HepG2 (cell line): ENCODE measurements around the gene PIGV. TPM values are rescaled to one million over a fixed set of nuclear protein-coding genes. Genes with fewer than 3 reads are reported as not detected.
A peak's percentile ranks its signal among the peaks of the same experiment; 100 is the strongest.

Source experiments
- ATAC-seq: fragments of 200-7000 bp; cut with Tn5 transposase; 3 replicates; pipeline ENCODE4 v1.9.1; 2020; ENCODE audit warnings: mild to moderate bottlenecking, moderate library complexity
- BruUV-seq: library from RNA; stranded (reverse); fragments of 400-500 nt; replicated peaks from 2 replicates; lab custom pipeline; 2021; lab: Mats Ljungman, UMichigan
- CTCF ChIA-PET: fragments of 300-600 bp; formaldehyde crosslinking; extraction: SDS; loops from one replicate; lab custom pipeline; 2021; ENCODE audit warnings: low total read pairs, inconsistent platforms, low intra/inter-chr PET ratio; lab: Yijun Ruan, JAX
- POLR2A ChIA-PET: fragments of 350-600 bp; sonication (Branson Sonifier 250); formaldehyde crosslinking; loops from one replicate; lab custom pipeline; 2020; ENCODE audit warnings: antibody characterized with exemption, inconsistent platforms; lab: Yijun Ruan, JAX
- DNase-seq: peaks from one replicate; pipeline ENCODE4 v3.0.0-alpha.2; 2015; ENCODE audit warnings: low spot score
- FAIRE-seq: peaks from 3 replicates; lab custom pipeline; 2011; peaks lifted over from hg19 to GRCh38; lab: Jason Lieb, UNC
- H2AFZ ChIP-seq: one replicate; pipeline ENCODE4 v1.6.1; 2011; ENCODE audit warnings: low read length, inconsistent platforms
- H3K27ac ChIP-seq: fragments of 300-600 bp; 3 replicates; pipeline ENCODE4 v1.8.0; 2011; ENCODE audit warnings: mixed run types, mild to moderate bottlenecking, mixed read lengths, low read length, inconsistent platforms; ENCODE audit not compliant: insufficient read depth; ENCODE audit errors: extremely low read length
- H3K27me3 ChIP-seq, 2 experiments: fragments of 200-600 bp in 1 of 2; 2 replicates in 1 of 2; 3 replicates in 1 of 2; pipeline versions ENCODE4 v1.6.0 to v1.8.0; 2011; ENCODE audit warnings: low read length in 2 of 2, mild to moderate bottlenecking in 2 of 2, moderate library complexity in 2 of 2, inconsistent platforms in 1 of 2; ENCODE audit not compliant: insufficient read depth in 2 of 2, control insufficient read depth in 1 of 2
- H3K36me3 ChIP-seq, 2 experiments: fragments of 200-600 bp in 1 of 2; replicated peaks in 1 of 2; 2 replicates in 1 of 2; 3 replicates in 1 of 2; pipeline versions ENCODE4 v1.5.1 to v1.8.0; 2011; ENCODE audit warnings: low read length in 2 of 2, inconsistent platforms in 1 of 2; ENCODE audit not compliant: insufficient read depth in 2 of 2, control insufficient read depth in 1 of 2
- H3K4me1 ChIP-seq: 2 replicates; pipeline ENCODE4 v1.5.1; 2012; ENCODE audit warnings: low read length, inconsistent platforms; ENCODE audit not compliant: insufficient read depth
- H3K4me2 ChIP-seq: 2 replicates; pipeline ENCODE4 v1.6.0; 2011; ENCODE audit warnings: low read depth, low read length, inconsistent platforms
- H3K4me3 ChIP-seq, 3 experiments: fragments of 200-600 bp in 1 of 3; sonication (generic), shearing (Covaris generic) in 1 of 3; replicated peaks in 1 of 3; 2 replicates each; pipeline ENCODE4 v1.5.1; 2011 to 2016; ENCODE audit warnings: low read length in 3 of 3, inconsistent platforms in 2 of 3, low read depth in 2 of 3, mild to moderate bottlenecking in 2 of 3, control low read depth in 1 of 3, mixed read lengths in 1 of 3; ENCODE audit not compliant: insufficient read depth in 1 of 3
- H3K79me2 ChIP-seq: one replicate; pipeline ENCODE4 v1.6.1; 2011; ENCODE audit warnings: low read length, inconsistent platforms; ENCODE audit not compliant: insufficient read depth
- H3K9ac ChIP-seq: 2 replicates; pipeline ENCODE4 v1.6.0; 2011; ENCODE audit warnings: mild to moderate bottlenecking, low read depth, low read length, inconsistent platforms; ENCODE audit not compliant: insufficient read depth
- H3K9me3 ChIP-seq: 2 replicates; pipeline ENCODE4 v1.5.1; 2012; ENCODE audit warnings: mild to moderate bottlenecking, low read length
- H4K20me1 ChIP-seq: 2 replicates; pipeline ENCODE4 v1.6.0; 2011; ENCODE audit warnings: inconsistent platforms, mild to moderate bottlenecking, low read length, moderate library complexity; ENCODE audit not compliant: insufficient read depth
- ARNTL ChIP-seq: sonication (generic); formaldehyde crosslinking; IDR thresholded peaks from 2 replicates; pipeline ENCODE4 v1.4.0; 2020; ENCODE audit warnings: mild to moderate bottlenecking, missing genetic modification reagents
- ATF7 ChIP-seq, 2 experiments: fragments of 450-650 bp in 1 of 2; sonication (generic) in 1 of 2; formaldehyde crosslinking in 1 of 2; IDR thresholded peaks; 2 replicates each; pipeline versions ENCODE4 v1.4.0 to v1.6.1; 2016 to 2020; ENCODE audit warnings: antibody characterized with exemption in 1 of 2, mild to moderate bottlenecking in 1 of 2, missing genetic modification reagents in 1 of 2
- FOSL2 ChIP-seq: sonication (generic); formaldehyde crosslinking; IDR thresholded peaks from 2 replicates; pipeline ENCODE4 v1.4.0; 2020; ENCODE audit warnings: missing genetic modification reagents
- HNF1A ChIP-seq, 2 experiments: sonication (generic) in 1 of 2; formaldehyde crosslinking in 1 of 2; IDR thresholded peaks; 2 replicates each; pipeline versions ENCODE4 v1.4.0 to v1.6.1; 2016 to 2020; ENCODE audit warnings: borderline replicate concordance in 1 of 2, low read depth in 1 of 2, mild to moderate bottlenecking in 1 of 2, missing genetic modification reagents in 1 of 2
- LCORL ChIP-seq, 2 experiments: fragments of 450-650 bp in 1 of 2; sonication (generic) in 1 of 2; formaldehyde crosslinking in 1 of 2; IDR thresholded peaks; 2 replicates each; pipeline versions ENCODE4 v1.5.0 to v1.6.1; 2017 to 2020; ENCODE audit warnings: antibody characterized with exemption in 1 of 2, missing genetic modification reagents in 1 of 2
- MAFK ChIP-seq, 2 experiments: IDR thresholded peaks in 1 of 2; conservative IDR thresholded peaks in 1 of 2; 2 replicates each; pipeline ENCODE4 v1.6.1; 2011; ENCODE audit warnings: improper control_type of control experiment in 2 of 2, low read length in 2 of 2
- NONO ChIP-seq, 2 experiments: fragments of 450-650 bp in 1 of 2; sonication (generic) in 1 of 2; formaldehyde crosslinking in 1 of 2; IDR thresholded peaks in 1 of 2; conservative IDR thresholded peaks in 1 of 2; 2 replicates each; pipeline versions ENCODE4 v1.6.1 to v1.8.0; 2017 to 2022; ENCODE audit warnings: mild to moderate bottlenecking in 1 of 2, missing genetic modification reagents in 1 of 2, moderate library complexity in 1 of 2
- PPARG ChIP-seq: conservative IDR thresholded peaks from 2 replicates; pipeline ENCODE4 v1.6.1; 2016; ENCODE audit warnings: missing biosample characterization, missing genetic modification reagents
- ZNF12 ChIP-seq: sonication (generic); formaldehyde crosslinking; IDR thresholded peaks from 2 replicates; pipeline ENCODE4 v1.5.0; 2020; ENCODE audit warnings: missing genetic modification reagents
- WGBS: methylation state at CpG from one replicate; pipeline ENCODE4 v1.1.6; 2017; ENCODE audit warnings: low lambda C conversion rate; 5-methylcytosine and 5-hydroxymethylcytosine counted together
- in situ Hi-C: cut with HindIII; loops from 2 replicates; pipeline ENCODE4 v1.10.0; 2017; ENCODE audit warnings: low pct_unique_long_range_greater_than_20kb; ENCODE audit not compliant: extremely low pct_ligation_motif_present
- intact Hi-C: fragments of 100-400 bp; cut with micrococcal nuclease; formaldehyde crosslinking; loops from one replicate; pipeline ENCODE4 v1.10.0; 2022; ENCODE audit not compliant: unreplicated experiment
- polyA plus RNA-seq, 8 experiments: library from polyadenylated mRNA; depleted of rRNA in 3 of 8; stranded (reverse) in 7 of 8; unstranded in 1 of 8; fragments of >200 nt; fragmentation: Illumina TruSeq in 4 of 8; extraction: Trizol in 4 of 8; gene quantifications; 2 replicates each; pipeline versions ENCODE4 v1.2.1 to v1.2.3, GENCODE V29; 2011 to 2016; ENCODE audit warnings: low read depth in 4 of 8, missing spikeins in 1 of 8, mixed read lengths in 1 of 8; ENCODE audit not compliant: insufficient read depth in 1 of 8
- total RNA-seq, 5 experiments: library from RNA; depleted of rRNA; stranded (reverse); fragments of >200 nt; fragmentation: Illumina TruSeq; extraction: Trizol; gene quantifications; 2 replicates each; pipeline ENCODE4 v1.2.3, GENCODE V29; 2016; ENCODE audit warnings: low read depth in 1 of 5

Gene PIGV
- total and polyA plus RNA-seq, 2 of the 13 experiments (the other 11 are each of a cell fraction or from before 2014, with no cell fraction given): 13.5 to 22.7 TPM

DNA sequence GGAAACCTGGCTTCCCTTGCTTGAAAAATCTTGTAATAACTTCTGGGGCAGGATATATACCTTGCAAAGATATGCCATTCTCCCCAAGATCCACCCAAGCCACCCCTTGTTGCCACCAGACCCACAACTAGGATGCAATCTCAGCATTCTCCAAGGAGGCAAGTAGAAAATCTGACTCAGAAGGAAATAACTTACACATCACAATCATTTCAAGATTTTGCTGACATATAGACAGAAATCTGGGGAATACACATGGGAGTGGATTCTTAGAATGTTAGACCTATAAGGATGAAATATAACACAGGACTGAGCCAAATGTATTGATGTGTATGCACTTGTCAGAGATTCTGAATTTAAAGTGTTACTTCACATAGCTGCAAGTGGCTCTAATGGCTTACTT lies 24.0 kb downstream of the PIGV start:
- no peaks in the 10 kb centered on the region for H3K27me3 ChIP-seq
- FAIRE-seq (no peak), ATAC-seq (no peak)
- no peak overlapping the region for H2AFZ ChIP-seq
- no TSS peak for BruUV-seq
- intact Hi-C loops: loop anchor here (5.0 kb wide), 1 partner anchor 66 kb away; no protein-coding TSS in a partner anchor
- no peak overlapping the region for H3K27ac ChIP-seq
- peaks cover 20% of the 10 kb centered on the region for H3K4me1 ChIP-seq
- H3K4me2 ChIP-seq: no peak overlapping the region
- no peaks in the 10 kb centered on the region for H3K9me3 ChIP-seq
- no peak for TF ChIP-seq FOSL2 (CRISPR knock-in tag)
- peak in 1 of 2 experiments; percentile 20; a peak in 1 of 4 replicates for TF ChIP-seq MAFK (conservative IDR thresholded peaks at IDR 0.05 in 1 of 2, IDR thresholded peaks at IDR 0.05 in 1 of 2; ENCODE audit: low read length in 2 of 2)
- TF ChIP-seq, all 625 proteins: peak for 1
- Histone ChIP-seq H3K79me2 (no peaks in the 10 kb centered on the region), H4K20me1 (no peaks in the 10 kb centered on the region), H3K9ac (no peak overlapping the region), H3K4me3 (no peak overlapping the region), H3K36me3 (no peaks in the 10 kb centered on the region)
- DNase-seq: no peak
- POLR2A ChIA-PET: no interaction called here
- in situ Hi-C loops: no loop called here
- CTCF ChIA-PET: no interaction called here

GRCh38 chr1:26814377-26814776 lies 26.6 kb downstream of the PIGV start:
- 49% methylated on average over 2 of the region's 2 CpGs for WGBS
- no peak for TF ChIP-seq ZNF12
- TF ChIP-seq LCORL (IDR thresholded peaks at IDR 0.05): no peak
- TF ChIP-seq LCORL (CRISPR knock-in tag; IDR thresholded peaks at IDR 0.05): no peak
- TF ChIP-seq PPARG (CRISPR knock-in tag): no peak
- TF ChIP-seq HNF1A (IDR thresholded peaks at IDR 0.05; ENCODE audit: low read depth): no peak
- TF ChIP-seq HNF1A (CRISPR knock-in tag; IDR thresholded peaks at IDR 0.05; ENCODE audit: borderline replicate concordance): no peak
- TF ChIP-seq NONO (IDR thresholded peaks at IDR 0.05): no peak
- TF ChIP-seq NONO (CRISPR knock-in tag; conservative IDR thresholded peaks at IDR 0.05): no peak
- TF ChIP-seq ATF7 (IDR thresholded peaks at IDR 0.05): 0 out of 2 replicates have a peak, but pooled peaks have one; percentile 12
- no peak for TF ChIP-seq ATF7 (CRISPR knock-in tag; IDR thresholded peaks at IDR 0.05)
- TF ChIP-seq ARNTL (CRISPR knock-in tag): no peak
- ATAC-seq (no peak), FAIRE-seq (no peak), DNase-seq (no peak)
- no peak overlapping the region for H3K9ac ChIP-seq
- POLR2A ChIA-PET: no interaction called here
- peaks cover 13% of the 10 kb centered on the region for H3K4me1 ChIP-seq
- no peak overlapping the region for H2AFZ ChIP-seq
- H3K9me3 ChIP-seq: no peaks in the 10 kb centered on the region
- no peak overlapping the region for H3K27ac ChIP-seq
- intact Hi-C loops: loop anchor here (5.0 kb wide), 1 partner anchor 63 kb away; no protein-coding TSS in a partner anchor
- no peaks in the 10 kb centered on the region for H3K36me3 ChIP-seq
- H3K4me2 ChIP-seq: no peak overlapping the region
- H4K20me1 ChIP-seq: no peaks in the 10 kb centered on the region
- CTCF ChIA-PET: no interaction called here
- no TSS peak for BruUV-seq
- H3K4me3 ChIP-seq: no peak overlapping the region
- H3K79me2 ChIP-seq: no peaks in the 10 kb centered on the region
- in situ Hi-C loops: no loop called here
- no peaks in the 10 kb centered on the region for H3K27me3 ChIP-seq
